NOMO-1 treated with dmso at 0.1 percent for 144 hours (cell line): ENCODE measurements around the gene CEP295NL.
"Not testable (repeated sequence)": the region's sequence is repeated elsewhere in the genome, so short reads cannot be mapped to it uniquely, and the experiment has no call there.

Experiments used
- DNase-seq: peaks from one replicate; lab custom pipeline; 2025; ENCODE audit not compliant: unreplicated experiment; lab: John Stamatoyannopoulos, UW

Gene CEP295NL

DNA sequence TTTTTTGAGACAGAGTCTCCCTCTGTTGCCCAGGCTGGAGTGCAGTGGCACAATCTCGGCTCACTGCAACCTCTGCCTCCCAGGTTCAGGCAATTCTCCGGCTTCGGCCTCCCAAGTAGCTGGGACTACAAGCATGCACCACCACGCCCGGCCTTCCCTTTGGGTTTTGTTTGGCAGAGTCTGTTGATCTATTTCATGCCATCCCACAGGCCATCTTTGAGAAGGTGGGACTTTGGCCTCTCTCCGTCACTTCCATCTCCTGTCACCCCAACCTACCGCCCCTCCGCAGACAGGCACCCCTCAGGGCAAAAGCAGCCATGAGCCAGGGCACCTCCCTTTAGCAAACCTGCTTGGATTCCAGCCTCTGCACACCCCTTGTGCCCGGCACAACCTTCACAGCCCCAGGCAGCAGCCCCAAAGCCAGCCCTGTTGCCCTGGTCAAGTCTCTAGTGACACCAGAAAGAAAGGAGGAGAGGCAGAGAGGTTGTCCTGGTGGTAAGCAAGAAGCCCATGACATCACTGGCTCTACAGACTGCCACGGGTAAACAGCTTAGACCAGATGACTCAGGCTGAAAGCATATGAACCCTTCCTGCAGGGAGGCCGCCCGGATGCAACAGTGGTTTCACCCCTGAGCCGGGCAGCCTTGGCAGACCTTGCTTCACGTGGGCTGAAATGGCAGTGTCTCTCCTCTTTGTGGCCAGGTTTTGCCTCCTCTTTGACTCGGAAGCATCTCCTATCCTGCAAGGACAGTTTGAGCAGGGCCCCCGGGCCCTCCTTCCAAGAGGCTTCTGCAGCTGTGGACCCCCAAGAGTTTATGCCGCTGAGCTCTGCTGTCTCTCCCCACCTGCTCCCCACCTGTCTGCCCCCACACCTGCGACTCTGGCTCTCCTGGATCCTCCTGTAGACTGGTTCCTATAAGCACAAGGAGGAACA, 30.3 kb upstream of the CEP295NL start:
- DNase-seq, result peak; percentile 11

DNA sequence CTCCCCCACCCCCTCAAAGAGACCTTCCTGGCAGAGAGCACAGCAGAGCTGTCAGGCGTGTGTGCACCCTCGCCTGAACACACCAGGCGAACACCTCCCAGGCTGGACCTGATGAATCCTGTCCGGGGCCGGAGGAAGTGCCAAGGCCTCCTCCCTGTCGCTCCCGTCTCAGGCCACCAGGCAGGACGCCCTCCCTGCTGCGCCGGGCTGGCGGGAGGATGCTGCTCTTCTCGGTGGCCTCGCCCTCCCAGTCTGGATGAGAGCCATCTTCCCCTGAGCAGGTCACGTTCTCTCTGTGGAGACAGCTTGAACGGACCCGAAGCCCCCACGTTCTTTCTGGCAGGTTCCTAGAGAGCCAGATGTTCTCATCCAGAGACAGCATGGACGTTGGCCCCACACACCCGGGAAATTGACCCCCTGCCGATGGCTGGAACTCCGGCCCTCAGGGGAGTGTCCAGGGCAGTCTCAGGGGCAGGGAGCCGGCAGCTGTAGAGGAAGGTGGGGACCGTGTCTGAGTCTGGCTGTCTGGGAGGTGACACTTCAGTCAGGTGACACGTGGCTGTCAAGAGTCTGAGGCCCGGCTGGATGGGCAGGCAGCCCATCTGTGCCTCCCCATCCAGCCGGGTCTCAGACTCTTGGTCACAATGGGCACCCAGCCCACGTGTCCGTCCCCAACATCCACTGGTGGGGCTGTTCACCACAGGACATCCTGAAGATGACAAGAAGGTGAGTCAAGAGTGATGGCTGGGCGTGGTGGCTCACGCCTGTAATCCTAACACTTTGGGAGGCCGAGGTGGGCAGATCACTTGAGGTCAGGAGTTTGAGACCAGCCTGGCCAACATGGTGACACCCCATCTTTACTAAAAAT, 27.1 kb upstream of the CEP295NL start:
- DNase-seq, result no peak

DNA sequence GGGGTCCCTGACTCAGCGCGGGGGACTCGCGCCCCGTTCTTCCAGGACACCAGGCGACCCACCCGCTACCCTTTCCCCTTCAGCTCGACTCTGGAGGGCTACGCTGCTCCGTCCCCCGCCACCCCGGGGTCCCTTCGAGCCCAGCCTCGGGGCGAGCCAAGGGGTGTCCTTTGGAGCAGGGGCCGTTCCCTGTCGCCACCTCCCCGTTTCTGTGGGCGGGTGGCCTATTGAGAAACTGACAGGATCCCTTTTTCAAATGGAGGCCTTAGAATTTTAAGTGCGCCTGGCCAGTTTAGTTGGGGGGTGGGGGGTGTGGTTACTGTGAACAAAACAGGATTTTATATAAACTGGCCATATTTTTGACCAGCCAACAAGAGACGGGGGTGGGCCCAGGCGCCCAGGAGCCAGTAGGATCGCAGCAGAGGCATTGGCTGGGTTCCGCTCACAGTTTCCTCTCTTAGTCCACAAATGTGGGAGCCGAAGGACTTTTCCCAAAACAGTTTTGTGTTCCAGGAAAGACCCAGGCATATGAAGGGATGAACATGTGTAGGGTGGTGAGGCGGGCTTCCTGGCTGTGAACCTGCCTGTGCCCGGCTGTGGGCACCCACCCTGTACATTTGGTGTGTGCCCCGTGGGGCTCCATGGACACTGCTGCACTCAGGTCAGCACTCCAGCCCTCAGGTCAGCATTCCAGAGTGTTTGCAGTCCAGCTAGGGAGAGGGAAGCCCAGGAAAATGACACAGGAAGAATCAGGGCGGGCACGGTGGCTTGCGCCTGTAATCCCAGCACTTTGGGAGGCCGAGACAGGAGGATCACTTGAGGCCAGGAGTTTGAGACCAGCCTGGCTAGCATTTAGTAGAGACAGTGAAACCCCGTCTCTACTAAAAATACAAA, 22.9 kb upstream of the CEP295NL start:
- no peak for DNase-seq

DNA sequence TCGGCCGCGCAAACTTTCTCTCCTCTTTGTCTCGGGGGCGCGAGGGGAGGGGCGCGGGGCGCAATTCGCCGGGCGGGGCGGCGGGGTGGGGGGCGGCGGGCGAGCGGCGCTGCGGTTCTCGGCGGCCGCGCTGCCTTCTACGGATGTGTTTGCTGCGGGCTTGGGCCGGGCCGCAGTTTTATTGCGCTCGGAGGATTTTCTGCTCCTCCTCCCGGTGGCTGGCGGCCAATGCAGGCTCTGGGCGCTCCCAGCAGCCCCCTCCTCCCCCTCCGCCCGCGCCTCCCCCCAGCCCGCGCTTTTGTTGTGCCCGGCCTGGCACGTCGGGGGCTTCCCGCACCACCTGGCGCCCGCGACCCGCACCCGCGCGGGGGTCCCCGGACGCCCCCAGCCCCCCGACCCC, 22.2 kb upstream of the CEP295NL start, which contains the start of gene TIMP2:
Gene TIMP2 (minus strand): TSS at position 154 of the 400 bp plus-strand sequence. CDS start 299 bp downstream, outside the sequence.
- peak; percentile 70 for DNase-seq

DNA sequence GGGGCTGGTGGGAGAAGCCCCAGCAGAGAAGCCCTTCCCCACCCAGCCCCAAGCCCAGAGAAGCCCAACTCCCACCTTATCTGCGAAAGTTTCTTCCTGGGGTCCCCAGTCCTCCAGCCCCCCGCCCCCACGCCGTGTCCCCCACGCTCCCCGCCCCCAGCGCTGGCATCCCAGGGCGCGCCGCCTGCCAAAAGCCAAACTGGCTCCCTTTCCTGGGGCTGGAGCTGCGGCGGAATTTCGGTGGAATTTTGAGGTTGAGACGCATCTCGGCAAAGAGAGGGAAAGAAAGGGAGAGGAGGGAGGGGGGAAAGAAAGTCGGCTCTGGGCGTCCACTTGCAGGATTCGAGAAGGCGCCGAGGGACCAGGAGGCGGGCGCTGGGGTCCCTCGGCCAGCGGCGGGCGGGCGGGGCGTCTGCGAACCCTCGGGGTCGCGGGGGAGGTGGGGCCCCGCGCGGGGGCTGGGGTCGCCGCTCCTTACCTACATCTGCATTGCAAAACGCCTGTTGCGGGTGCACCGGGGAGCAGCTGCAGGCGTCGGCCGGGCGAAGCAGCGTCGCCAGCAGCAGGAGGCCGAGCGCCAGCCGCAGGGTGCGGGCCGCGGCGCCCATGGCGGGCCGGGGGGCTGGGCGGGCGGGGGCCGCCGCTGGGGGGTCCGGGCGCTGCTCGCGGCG, 21.6 kb upstream of the CEP295NL start:
- no peak for DNase-seq

DNA sequence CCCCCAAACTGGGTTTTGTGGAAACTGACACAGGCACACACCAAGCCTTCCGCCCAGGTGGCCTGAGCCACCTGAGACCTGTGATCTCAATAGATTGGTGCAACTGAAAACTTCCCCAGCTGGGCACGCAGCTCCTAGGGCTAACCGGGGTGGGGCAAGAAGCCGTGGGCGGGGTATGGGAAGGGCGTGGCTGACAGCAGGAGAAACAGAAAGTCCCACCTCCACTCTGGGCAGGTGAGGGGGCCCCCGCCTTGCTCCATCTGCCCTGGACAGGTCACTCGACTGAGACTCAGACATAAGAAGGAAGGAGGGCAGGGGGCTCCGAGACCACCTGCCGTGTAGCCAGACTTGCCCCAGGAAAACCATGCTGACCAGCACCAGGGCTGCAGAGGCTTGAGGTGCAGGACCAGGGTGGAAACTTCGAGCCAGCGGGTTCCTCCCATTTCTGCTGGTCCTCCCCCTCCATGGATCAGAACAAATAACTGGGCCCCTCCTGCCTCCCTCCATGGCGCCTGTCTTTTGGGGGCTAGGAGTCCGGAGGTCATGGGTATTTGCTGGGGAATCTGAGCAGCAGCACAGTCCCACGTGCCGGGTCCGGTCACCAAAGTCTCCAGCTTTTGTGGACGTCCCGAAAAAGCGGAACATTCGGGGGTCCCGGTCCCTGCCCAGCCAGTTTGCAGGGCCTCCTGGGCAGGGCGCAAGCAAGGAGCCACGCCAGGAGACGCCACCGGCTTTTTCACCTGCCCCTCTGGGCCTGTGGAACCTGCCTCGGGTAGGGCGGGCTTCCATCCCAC, 20.9 kb upstream of the CEP295NL start:
- DNase-seq, result peak; percentile 60

DNA sequence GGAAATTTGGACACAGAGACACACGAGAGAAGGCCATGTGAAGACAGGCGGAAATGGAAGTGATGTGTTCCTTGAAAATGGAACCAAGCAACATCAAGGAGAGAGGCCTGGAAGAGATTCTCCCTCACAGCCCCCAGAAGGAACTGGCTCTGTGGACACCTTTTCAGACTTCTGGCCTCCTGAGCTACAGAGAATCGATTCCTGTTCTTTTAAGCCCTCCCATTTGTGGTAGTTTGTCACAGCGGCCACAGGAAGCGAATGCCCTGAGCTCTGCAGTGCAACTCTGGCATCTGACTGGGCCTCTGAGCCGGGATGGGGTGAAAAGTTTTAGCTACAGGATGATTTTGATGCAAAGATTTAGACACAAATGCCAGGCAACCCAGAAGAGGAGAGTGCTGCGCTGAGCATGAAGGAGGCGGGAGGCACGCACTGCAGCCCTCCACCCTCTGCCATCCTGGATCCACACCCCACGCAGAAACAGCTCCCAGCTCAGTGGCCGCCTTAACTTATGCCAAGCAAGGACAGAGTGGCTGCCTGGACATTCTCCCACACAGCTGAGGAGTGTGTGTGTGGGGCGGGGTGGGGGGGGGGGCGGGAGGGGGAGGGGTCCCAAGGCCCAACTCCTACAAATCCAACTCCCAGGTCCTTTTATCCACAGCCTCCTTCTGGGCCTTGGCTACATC, 20.0 kb upstream of the CEP295NL start:
- peak; percentile 68 for DNase-seq

DNA sequence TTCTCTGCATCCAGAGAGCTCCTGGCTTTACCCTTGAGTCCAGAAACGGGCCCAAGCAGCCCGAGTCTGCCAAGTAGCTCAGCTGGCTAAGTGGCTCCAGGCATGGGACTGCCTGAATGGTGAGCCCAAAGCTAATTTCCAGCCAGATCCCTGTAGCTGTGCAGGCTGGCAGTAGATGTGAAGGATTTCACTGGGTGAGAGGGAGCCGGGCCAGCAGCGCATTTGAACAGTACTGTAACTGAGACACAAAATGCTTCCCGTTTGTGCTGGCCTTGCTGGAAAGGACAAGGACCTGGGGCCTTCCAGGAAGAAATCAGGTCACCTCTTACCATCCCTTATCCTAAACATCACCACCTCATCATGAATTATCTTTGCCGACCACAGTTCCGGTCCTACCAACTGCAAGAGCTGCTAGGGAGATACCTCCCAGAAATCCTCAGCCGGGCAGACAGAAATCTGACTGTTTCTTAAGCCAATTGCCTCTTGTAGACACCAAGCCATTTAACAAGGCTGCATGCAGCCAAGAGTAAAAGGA, 18.5 kb upstream of the CEP295NL start:
- no peak for DNase-seq

DNA sequence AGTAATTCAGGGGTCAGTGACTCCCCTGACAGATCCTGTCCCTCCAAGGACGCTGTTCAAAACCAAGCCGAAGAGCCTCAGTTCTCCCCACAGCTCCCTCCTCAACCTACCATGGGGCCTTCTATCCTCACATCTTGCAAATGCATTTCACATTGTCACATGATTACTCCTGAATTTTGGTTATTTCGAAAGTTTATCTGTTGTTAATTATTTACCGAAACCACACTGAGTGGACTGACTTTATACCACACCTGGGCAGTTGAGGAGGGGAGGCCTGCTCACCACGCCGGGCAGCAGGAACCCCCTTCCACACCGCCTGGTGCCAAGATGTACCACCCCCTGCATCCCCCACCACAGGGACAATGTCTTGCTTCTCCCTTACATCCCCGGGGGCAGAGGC, 17.5 kb upstream of the CEP295NL start:
- no peak for DNase-seq

DNA sequence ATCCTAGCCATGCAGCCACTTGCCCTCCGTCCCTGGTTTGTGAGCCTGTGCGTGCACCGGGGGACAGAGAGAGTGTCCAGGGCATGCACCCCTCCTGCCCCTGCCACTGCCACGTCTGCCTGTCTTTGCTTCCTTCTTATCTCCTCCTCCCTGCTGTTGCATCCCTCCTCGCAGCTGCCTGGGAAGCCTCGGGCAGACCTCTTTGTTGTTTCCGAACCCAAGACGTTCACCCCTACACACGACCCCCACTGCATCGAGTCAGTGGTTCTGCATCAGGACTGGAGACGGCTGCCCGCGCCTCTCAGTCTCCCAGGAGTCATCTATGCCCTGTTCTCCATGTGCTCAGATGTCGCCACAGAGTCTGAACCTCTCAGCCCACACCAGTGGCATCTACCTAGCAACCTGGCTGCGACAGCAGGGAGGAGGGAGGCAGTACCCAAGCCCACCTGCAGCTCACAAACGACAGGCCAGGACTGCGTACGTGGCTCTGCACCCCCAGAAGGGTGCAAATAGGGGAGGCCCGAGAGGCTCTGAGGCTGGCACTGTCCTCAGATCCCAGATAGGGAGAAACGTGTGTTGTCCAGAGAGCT, 17.0 kb upstream of the CEP295NL start:
- no peak for DNase-seq

DNA sequence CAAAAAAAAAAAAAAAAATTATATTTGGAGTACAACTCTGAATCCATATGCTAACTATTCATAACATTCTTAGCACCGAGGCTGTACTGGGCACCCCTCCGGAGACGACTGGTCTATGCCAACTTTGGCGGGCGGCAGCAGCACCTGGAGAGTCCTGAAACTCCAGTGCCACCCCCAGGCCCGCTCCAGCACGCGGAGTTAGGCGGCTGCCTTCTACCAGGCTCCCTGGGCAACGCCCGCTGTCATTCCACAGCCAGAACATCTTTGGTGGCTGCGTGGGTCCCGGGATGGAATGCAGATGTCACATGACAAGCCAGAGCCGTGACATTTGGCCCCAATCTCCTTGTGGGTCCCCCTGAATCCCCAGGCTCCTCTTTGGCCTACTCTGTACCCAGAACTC, 16.0 kb upstream of the CEP295NL start:
- DNase-seq, result no peak

DNA sequence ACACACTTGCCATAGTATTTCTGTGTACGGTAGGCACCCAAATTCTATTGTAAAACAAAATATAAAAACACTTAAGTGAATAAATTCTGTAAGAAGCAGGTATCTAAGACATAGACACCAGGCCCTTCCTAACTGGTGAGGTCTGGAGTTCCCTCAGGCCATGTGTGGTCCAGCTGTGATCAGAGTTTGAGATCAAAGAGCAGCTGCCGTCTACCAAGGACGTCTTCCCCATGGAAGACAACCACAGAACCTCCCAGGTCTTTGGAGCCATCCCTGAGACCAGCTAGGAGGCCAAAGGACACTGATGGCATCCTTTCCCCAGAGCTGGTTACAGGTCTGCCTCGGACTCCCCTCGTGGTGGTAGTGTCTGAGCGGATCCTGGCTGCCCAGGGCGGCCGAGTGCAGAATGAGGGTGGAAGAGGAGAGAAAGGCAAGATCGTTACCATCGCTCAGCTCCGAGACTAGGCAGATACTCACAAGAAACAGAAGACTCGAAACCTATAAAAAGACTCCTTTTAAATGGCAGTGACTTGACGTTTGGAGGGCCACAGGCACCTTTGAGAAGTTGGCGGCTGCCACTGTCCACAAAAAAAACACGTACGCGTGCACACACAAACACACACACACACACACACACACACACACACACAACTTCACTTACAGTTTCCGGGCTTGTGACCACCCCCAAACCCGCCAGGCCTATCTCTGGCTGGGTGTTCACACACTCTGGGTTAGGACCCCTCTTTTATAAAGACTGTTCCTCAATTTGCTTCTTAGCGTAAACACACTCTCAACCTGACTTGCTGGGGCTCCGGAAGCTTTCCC, 14.7 kb upstream of the CEP295NL start:
- no peak for DNase-seq

DNA sequence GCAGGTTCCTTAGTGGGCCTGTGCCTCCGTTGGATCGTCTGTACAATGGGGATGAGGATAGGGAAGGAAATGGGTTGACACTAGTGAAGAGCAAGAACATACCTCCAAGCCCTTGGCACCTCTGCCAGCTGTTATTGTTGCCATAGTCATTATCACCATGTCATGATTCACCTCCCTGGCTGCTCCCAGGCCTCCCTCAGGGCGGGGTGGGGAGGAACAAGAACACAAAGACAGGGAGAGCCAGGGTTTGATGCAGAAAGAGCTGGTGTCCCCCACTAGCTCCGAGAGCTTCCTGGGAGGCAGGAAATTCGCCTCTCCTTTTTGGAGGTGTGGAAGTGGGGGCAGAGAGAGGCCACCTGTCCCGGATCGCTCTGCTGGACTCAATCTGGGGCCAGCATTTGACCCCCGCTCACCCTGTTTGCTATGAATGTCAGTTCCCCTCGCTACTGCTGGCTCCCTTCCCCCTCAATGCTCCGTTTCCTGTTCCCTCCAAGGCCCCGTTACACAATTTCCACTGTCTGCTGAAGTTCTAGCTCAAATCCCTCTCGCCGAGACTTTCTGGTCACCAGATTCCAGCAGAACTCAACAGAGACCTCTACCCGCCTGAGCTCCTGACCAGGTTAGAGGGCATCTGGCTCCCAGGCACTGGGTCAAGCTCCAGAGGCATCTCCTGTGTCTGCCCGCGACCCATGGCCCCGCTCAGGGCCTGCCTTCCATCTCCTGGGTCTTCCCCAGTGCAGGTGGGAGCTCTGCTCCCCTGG, 13.1 kb upstream of the CEP295NL start:
- peak; percentile 81 for DNase-seq

DNA sequence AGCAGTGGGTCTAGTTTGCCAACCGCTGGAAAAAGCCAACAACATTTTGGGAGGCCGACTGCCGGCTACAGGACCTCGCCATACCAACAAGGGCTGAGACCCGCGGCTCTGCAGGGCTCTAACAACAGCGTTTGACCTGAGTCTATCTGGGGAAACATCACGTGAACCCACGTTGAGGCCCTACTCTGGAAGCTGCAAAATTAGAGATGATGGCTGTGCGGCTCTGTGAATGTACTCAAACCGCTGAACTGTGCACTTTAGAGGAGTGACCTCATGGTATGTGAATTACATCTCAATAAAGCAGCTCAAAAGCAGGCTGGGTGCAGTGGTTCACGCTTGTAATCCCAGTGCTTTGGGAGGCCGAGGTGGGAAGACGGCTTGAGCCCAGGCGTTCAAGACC, 10.1 kb upstream of the CEP295NL start:
- no peak for DNase-seq

DNA sequence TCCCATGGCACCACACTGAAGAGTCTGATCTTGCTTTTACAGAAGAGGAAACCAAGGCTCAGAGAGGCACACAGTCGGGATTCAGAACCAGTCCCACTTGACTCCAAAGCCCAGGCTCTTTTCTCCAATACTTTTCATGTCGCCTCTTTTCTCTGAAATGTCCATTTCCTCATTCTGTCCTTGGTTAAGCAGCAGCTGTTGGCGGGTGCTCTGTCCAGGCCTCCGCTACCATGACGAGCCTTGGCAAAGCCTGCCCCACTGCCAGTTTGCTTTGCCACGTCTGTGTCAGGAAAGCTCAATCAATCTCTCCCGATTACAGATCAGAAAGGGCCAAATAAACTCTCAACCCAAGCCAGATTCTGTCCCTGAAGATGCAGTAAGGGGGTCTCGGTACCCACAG, 9.1 kb upstream of the CEP295NL start:
- DNase-seq, result no peak

DNA sequence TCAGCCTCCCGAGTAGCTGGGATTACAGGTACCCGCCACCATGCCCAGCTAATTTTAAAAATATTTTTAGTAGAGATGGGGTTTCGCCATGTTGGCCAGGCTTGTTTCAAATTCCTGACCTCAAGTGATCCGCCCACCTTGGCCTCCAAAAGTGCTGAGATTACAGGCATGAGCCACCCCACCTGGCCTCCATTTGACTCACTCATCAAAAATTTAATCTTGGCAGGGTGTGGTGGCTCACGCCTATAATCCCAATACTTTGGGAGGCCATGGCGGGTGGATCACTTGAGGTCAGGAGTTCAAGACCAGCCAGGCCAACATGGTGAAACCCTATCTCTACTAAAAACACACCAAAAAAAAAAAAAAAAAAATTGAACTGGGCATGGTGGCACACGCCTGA, 8.5 kb upstream of the CEP295NL start:
- DNase-seq, result not testable (repeated sequence)
